GM21515 (cell line): ENCODE measurements around the gene ZRANB1.
"Not testable (repeated sequence)": the region's sequence is repeated elsewhere in the genome, so short reads cannot be mapped to it uniquely, and the experiment has no call there.

Experiments
- ATAC-seq: cut with Tn5 transposase; IDR thresholded peaks from one replicate; pipeline ENCODE4 v1.9.1; 2021; ENCODE audit not compliant: unreplicated experiment

The ZRANB1 gene

DNA sequence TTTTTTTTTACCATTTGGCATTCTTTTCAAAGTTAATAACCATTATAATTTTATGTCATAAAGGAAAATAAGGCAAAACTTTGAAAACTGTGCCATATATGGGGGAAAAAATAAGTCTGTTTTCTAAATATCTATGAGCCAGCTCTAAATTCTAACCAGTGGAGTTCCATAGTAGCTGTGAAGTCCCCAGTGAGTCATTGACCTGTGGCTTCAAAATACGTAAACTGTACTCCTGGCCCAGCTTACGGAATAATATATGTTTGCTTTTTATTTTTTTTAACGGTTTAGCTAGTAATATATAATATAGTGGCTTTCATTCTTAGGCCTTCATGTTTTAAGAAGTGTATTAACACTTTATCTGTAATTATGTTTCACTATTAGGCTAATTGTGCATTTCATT is 20.5 kb downstream of the ZRANB1 start:
- ATAC-seq: no peak

DNA sequence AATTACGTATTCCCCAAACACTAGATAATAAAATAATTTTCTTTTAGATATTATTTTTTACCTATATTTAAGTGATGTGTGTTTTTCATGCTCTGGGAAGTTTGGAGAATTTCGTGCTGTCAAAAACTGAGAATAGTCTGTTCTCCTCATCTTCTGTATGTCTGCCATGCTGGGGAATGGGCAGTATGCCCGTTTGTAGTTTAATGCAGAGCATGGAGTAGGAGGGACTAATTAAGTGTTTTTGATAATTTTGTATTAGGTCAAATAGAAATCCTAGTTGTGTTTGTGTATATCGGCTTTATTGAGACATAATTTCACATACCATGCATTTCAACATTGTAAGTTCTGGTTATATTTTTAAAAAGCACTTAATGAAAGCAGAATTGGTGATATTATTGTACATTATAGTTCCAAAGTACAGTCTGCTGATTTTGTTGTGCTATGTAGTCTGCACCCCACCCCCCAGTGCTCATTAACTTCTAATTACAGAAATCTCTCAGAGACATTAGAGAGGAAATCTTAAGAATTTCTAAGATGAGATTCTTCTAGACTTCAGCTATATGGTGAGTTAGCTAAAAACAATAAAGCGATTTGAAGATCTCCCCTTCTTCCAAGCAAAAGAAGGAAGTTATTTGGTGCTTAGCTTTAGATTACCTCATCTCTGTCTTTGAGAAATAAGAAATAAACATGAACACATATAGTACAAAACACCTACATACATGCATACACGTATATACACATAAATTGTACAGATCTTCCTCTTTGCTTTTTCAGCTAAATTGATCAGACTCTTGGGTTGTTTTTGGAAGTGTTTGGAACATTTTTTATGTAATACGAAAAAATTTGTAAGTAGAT is 22.2 kb downstream of the ZRANB1 start:
- ATAC-seq: no peak

DNA sequence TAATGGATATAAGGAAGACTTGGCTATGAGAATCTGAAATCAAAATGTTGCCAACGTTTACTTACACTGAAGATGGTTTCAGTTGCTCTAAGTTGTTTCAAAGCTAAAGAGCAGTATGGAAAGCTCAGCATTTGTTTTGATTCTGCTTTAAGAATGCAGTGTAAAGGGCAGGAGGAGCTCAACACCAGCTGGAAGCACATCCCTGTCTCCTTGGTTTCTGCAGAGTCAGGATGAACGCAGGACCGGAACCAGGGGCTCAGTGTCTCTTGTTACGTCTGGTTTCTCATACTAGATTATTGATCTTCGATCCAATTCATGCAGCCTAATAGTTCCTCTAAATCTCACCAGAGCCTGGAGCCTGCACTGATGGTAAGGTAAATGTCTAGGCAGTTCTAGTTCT is 24.1 kb downstream of the ZRANB1 start:
- ATAC-seq: no peak

DNA sequence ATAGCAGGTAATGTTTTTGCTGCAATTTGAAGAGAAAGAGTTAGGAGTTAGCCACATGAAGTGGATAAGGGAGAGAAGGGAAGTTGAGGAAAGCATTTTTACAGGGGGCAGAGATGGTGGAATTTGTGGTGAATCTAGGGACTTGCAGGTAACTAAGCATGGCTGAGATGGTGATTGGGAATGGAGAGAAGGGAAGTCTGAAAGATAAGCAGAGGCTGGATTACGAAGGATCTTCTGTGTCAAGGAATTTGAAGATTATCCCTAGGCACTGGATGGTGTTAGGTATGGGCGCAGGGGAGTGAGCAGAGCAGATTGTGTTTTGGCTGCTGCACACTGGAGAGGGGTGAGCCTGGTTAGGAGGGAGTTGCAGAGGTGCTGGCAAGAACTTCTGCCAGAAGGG is 25.3 kb downstream of the ZRANB1 start:
- no peak for ATAC-seq

DNA sequence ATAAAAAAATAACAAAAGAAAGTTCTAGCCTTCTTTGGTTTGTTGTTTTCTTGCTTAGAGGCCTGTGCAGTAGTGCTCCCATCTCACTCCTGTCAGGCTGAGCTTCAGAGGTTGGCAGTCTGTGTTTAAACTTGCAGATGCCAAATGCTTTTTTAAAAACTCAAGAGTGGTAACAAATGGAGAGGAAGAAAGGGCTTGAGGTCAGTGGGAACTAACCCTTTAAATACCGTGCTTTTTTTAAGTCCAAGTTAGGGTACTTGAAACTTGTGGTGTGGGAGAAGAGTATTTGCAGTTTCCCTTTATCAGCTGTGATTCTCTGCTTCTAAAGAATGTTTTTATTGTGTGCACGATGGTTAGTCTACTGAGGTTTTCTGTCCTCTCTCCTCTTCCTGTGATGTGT is 29.4 kb downstream of the ZRANB1 start:
- no peak for ATAC-seq

DNA sequence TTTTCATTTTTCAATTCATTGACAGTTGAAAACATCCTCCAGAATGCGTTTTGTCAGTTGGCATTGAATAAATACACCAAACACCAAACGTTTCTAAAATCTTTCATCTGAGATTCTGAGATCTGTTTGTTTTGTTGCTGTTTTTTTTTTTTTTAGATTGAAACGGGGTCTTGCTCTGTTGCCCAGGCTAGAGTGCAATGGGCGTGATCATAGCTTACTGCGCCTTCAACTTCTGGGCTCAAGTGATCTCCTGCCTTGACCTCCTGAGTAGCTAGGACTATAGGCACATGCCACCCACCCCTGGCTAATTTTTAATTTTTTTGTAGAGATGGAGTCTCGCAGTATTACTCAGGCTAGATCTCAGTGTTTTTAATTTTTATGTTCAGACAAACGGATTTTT is 30.7 kb downstream of the ZRANB1 start:
- no peak for ATAC-seq

DNA sequence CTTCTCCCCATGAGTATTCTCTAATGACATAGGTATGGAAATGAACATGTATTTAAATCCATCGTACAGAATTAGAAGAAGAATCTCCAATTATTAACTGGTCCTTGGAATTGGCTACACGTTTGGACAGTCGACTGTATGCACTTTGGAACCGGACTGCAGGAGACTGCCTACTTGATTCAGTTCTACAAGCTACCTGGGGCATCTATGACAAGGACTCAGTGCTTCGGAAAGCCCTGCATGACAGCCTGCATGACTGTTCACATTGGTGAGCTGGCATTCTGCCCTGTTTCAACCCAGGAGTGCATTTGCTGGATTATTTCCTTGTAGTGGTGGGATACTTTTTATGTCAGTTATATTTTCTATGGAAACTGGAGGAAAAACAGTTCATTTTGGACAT is 32.2 kb downstream of the ZRANB1 start:
- no peak for ATAC-seq

DNA sequence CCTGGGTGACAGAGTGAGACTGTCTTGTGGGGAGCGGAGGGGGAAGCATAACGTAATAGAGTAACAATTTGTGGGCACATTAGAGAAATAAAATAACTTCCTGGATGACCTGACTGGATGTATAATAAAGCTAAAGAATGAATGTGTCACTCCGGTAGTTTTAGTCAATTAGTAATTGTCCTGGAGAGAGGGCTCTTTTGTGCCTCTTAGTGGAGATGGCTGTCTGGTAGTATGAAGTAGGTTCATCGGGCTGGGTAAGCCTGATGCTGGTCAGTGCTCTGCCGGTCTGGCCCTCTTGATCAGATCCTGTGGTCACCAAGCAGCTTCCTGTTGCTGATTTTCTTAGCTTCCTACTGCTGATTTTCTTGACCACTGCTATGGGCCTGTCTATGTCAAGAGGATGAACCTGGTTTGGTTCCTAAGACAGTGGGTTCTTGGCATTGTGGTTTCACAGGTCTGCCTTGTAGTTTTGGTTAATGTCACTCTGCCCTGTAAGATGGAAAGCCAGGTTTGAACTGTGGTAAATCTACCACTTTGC is 34.1 kb downstream of the ZRANB1 start:
- peak; percentile 49 for ATAC-seq

DNA sequence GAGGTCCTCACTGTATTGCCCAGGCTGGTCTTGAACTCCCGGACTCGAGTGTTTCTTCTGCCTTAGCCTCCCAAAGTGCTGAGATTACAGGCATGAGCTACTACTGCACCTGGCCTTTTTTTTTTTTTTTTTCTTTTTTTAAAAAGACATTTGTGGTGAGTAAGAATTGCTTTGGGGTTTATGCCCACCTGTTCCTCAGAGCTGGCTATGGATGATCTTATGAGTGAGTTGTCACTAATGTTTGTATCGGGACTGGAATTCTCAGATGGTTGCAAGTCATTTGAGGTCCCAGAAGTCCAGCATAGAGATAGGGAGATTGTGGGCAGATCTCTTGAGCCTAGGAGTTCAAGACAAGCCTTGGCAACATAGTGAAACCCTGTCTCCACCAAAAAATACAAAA is 35.2 kb downstream of the ZRANB1 start:
- ATAC-seq: no peak

DNA sequence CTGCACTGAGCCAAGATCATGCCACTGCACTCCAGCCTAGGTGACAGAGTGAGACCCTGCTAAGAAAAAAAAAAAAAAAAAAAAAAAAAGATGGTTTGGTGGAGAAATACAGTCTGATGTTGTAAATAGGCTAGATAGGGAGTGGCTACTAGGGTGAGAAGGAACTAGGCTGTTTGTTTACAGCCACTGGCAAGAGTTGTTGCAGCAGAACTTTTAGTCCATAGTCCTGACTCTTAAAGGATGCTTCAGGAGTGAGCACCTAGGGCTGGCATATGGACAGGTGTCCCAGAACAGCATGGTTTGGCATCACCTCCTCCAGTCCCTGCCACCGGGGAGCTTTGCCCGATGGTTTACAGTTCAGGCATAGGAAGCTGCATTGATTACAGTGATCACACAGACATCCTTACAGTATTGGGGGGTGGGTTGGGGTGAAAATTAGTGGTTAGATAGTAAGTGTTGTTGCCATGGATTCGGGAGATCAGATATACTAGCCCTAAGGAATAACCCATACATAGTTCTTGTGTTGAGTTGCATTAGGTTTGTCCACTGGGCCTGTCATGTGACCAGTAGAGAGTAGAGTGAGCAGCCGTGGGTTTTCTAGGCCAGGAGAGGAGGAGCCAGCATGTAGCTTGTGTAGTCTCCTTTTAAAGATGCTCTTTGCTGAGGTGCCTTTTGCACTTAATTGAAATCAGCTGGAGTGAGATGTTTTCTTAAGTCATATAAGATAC is 35.9 kb downstream of the ZRANB1 start:
- ATAC-seq: no peak

DNA sequence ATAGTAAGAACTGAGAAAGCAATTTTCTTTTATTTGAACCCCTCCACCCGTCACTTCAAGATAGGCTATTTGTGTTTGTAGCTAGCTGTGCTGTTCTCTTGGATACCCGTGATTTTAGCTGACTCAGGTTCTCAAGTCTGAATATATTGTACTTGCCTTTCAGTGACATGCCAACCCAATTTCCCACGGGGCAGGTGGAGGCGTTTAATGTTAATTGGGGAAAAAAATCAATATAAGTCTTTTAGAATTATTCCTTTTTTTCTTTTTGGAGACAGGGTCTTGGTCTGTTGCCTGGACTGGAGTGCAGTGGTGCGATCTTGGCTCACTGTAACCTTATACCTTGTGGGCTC is 36.4 kb downstream of the ZRANB1 start:
- ATAC-seq: no peak

DNA sequence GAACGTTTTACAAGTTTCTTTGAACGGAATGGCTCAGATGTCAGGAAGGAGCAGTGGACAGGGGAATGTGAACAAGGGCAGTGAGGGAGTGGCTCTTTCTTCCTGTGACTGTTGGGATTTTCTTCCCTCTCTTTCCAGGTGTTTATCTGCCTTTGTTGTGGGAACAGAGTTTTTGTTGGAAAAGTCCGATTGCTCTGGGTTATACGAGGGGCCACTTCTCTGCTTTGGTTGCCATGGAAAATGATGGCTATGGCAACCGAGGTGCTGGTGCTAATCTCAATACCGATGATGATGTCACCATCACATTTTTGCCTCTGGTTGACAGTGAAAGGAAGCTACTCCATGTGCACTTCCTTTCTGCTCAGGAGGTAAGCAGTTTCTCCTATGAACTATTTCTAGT is 41.4 kb downstream of the ZRANB1 start:
- no peak for ATAC-seq

DNA sequence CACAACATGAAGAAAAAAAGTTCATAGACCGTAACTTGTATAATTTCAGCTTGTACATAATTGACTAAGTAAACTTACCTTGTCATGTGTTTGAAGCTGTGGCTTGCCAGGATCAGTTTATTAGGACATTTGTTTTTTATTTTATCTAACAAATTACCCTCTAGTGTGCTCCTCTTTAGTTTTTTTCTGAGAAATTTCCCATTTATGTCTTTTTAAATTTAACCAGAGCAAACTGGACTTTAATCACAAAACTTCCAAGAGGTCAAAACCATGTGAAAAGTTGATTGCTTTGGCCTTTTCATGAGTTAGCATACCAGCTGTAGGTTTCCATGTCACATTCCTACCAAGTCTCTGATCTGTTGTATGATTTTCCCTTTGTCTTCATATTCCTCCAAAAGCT is 42.5 kb downstream of the ZRANB1 start:
- ATAC-seq: no peak

DNA sequence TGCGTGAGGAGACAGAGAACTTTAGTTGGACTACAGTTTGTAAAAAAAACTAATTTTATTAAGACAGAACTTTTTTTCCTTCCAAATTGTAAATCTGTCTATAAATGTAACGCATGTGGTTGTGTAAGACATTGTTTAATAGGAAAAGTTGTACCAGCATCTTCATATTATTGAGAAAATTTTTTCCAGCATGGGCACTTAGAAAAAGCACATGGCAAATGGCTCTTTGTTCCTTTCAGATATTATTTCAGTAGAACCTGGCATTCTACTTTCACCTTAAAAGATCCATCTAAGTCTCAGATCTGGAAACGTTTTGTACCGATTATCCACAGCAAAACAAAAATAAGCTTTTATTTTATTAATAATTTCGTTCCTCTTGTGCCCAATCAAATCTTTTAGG is 43.2 kb downstream of the ZRANB1 start:
- no peak for ATAC-seq

DNA sequence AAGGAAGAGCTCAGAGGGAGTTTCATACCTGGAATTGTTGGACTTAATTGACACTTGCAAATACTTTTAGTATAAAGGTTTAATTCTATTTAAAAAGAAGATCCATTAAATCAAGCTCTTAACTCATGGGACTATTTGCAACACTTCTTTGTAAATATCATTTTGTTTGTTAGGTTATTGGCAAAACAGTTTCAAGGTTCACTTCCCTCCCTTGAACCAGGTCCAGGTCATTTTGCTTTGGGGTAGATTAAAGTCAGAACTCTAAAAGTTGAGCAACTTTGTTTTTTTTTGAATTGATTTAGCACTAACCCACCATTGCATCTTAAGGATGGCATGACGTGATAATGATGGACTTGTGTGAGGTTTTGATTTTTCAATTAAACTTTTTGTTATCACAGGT is 45.9 kb downstream of the ZRANB1 start:
- ATAC-seq: no peak

DNA sequence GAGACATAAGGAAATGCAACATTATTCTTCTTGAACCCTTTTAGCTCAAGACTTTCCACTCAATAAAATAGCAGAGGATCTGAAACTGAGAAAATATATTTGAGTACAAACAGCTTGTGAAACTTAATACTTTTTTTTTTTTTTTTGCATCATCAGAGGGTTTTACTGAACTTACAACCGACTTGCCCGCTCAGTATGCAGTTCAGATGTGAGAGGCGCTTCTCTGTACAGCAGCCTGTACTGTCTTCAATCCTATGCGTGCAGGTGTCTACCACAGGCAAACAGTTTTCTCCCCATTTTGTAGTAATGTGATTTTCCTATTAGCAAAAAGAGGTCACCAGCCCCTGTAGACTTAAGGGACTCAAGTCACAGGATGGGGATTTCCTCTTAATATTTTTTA is 46.8 kb downstream of the ZRANB1 start:
- not testable (repeated sequence) for ATAC-seq

DNA sequence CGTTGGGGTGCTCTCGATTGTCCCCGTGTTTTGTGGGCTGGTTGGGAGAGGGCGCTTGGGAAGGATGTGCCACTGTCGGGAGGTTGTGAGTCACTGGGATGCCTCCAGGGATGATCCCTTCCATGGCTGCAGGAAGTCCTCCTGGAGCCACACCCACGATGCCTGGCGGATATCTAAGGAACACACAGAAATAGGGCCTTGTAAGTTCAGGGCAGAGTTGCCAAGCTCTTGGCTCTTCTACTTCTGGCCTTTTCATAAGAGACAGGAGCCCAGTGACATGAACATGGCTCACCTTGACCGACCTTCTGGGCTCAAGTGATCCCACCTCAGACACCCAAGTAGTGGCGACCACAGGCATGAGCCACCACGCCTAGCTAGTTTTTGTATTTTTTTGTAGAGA is 47.6 kb downstream of the ZRANB1 start:
- ATAC-seq: no peak

DNA sequence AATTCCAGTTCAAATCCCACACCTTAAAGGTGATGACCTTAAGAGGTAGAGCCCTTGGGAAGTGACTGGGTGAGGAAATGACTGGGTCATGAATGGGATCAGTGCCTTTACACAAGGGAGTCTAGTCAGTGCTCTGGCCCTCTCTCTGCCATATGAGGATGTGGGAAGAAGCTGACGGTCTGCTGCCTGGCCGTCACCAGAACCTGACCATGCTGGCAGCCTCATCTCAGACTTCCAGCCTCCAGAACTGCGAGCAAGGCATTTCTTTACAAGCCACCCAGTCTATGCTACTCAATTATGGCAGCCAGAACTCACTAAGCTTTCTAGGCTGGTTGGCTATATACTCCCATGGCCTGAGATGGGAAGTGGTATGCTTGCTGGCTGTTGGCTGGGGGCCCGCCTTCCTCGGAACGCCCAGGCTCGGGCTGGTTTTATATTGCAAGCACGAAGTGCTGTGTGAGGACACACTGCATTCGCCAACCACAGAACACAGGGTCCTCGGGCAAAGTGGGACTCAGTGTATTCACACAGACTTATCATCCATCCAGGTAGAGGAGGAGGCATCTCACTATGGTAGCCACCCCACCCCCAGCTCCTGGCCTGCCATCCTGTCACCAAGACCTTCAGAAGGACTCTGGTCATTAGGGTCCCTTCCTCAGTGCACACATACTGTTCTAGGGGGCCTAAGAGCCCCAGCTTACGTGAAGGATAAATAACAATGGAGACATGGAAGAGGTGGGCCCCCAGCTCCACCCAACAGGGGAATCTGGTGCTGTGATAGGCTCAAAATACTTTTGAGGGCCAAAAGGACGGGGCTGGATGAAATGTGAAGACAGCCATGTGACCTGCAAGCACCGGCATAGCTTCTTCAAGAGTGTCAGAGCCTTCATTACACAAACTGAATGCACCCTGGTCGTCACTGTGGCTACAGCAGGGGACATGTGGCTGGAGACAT is 49.0 kb downstream of the ZRANB1 start:
- no peak for ATAC-seq

DNA sequence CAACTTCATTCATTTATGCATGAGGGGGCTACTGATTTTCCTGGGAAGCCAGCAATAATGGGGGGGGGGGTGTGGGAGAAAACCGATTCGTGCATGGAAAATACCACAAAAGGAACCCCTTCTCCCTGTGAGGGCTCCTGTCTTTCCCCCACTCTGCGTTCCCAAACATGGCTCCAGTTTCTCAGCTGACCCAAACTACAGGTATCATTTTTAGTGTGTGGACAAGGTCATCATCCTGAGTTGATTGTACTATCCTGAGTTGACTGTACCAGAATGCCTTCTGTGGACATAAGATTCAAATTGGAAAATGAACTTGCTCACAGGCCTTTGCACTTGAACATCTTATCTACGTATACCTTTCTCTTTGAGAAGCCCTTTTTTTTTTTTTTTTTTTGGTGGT is 49.9 kb downstream of the ZRANB1 start:
- no peak for ATAC-seq

DNA sequence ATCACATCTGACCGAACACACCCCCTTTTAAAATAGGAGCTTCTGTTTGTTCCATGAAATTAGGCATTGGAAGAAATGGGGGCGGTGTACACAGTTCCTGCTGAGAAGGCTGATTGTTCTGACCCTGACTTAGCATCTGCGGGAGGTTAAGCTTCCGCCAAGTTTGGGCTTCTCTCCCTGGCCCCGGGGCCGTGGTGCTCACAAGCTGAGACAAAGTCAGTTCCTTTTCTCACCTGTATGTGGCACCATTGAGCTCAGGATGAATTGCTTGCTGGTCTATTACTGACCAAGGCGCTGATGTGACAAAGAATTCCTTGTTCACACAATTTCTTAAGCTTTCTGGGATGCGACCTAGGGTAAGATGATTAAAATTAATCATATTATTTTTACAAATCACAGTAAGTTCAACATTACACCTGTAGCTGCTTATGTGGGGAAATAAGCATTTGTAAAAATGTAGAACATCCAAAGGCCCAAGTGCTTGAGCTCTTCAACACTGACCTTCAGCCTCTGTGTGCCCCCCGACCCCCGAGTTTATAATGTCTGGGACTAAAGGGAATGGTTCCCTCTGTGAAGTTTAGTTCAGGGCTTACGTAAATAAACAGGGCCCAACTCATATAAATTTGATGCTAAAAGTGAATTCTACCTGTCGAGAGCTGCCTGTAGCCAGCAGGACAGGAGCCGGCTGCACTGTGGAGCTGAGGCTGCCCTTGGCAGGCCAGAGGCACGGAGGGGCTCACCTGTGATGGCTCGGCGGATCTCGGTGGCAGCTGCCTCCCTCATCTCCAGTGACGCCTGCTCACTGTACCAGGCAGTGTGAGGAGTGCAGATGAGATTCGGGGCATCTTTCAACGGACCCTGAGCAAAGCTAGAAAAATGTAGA is 50.8 kb downstream of the ZRANB1 start:
- ATAC-seq: peak; percentile 69
